ENCODE measurements around the gene CLDND2.
"Not testable (repeated sequence)": the region's sequence is repeated elsewhere in the genome, so short reads cannot be mapped to it uniquely, and the experiment has no call there.

Gene CLDND2

GRCh38 chr19:51398096-51398704 lies 29.4 kb upstream of the CLDND2 start:
- H3K9me3 ChIP-seq (ENCODE audit: control insufficient read depth, insufficient read depth, low read depth, low read length), result peaks cover 23% of the 10 kb centered on the region
- peaks cover under 1% of the 10 kb centered on the region; the same call in 1 of the 2 replicates for H3K36me3 ChIP-seq (ENCODE audit: control insufficient read depth, insufficient read depth, low read length)

GRCh38 chr19:51397453-51397852 lies 28.6 kb upstream of the CLDND2 start:
- not testable (repeated sequence) for H3K4me3 ChIP-seq (ENCODE audit: low read depth, low read length); H3K36me3 ChIP-seq (ENCODE audit: control insufficient read depth, insufficient read depth, low read length); H3K27me3 ChIP-seq (ENCODE audit: control insufficient read depth, insufficient read depth, low read length); H3K27ac ChIP-seq (ENCODE audit: low read depth, low read length); H3K9ac ChIP-seq (ENCODE audit: low read length)
- Histone ChIP-seq H3K9me3 (ENCODE audit: control insufficient read depth, insufficient read depth, low read depth, low read length) (peaks cover 16% of the 10 kb centered on the region), H3K4me1 (ENCODE audit: control insufficient read depth, insufficient read depth, low read length) (peaks cover 11% of the 10 kb centered on the region; the same call in 1 of the 2 replicates)

More at GRCh38 chr19:51398096-51398704, 29.4 kb upstream of the CLDND2 start:
- Histone ChIP-seq H3K27ac (ENCODE audit: low read depth, low read length) (no peak overlapping the region), H3K9ac (ENCODE audit: low read length) (no peak overlapping the region), H3K4me1 (ENCODE audit: control insufficient read depth, insufficient read depth, low read length) (peaks cover 11% of the 10 kb centered on the region; the same call in 1 of the 2 replicates), H3K27me3 (ENCODE audit: control insufficient read depth, insufficient read depth, low read length) (no peaks in the 10 kb centered on the region), H3K4me3 (ENCODE audit: low read depth, low read length) (no peak overlapping the region)

GRCh38 chr19:51396175-51396574 lies 27.4 kb upstream of the CLDND2 start:
- peaks cover 3% of the 10 kb centered on the region; the same call in 1 of the 2 replicates for H3K9me3 ChIP-seq (ENCODE audit: control insufficient read depth, insufficient read depth, low read depth, low read length)
- no peak overlapping the region for H3K27ac ChIP-seq (ENCODE audit: low read depth, low read length)
- no peak overlapping the region for H3K4me3 ChIP-seq (ENCODE audit: low read depth, low read length)
- H3K36me3 ChIP-seq (ENCODE audit: control insufficient read depth, insufficient read depth, low read length), result no peaks in the 10 kb centered on the region
- H3K9ac ChIP-seq (ENCODE audit: low read length), result no peak overlapping the region
- no peaks in the 10 kb centered on the region for H3K27me3 ChIP-seq (ENCODE audit: control insufficient read depth, insufficient read depth, low read length)
- H3K4me1 ChIP-seq (ENCODE audit: control insufficient read depth, insufficient read depth, low read length), result peaks cover 11% of the 10 kb centered on the region; the same call in 1 of the 2 replicates

- Histone ChIP-seq H3K9ac (ENCODE audit: low read length) (peak overlapping the region; percentile 71), H3K27ac (ENCODE audit: low read depth, low read length) (peak overlapping the region; percentile 80), H3K9me3 (ENCODE audit: control insufficient read depth, insufficient read depth, low read depth, low read length) (no peaks in the 10 kb centered on the region), H3K4me1 (ENCODE audit: control insufficient read depth, insufficient read depth, low read length) (peaks cover 20% of the 10 kb centered on the region; the same call in 1 of the 2 replicates), H3K27me3 (ENCODE audit: control insufficient read depth, insufficient read depth, low read length) (no peaks in the 10 kb centered on the region), H3K4me3 (ENCODE audit: low read depth, low read length) (peak overlapping the region; percentile 61), H3K36me3 (ENCODE audit: control insufficient read depth, insufficient read depth, low read length) (no peaks in the 10 kb centered on the region)
These were observed 25.4 kb upstream of the CLDND2 start for GRCh38 chr19:51394050-51394836.

GRCh38 chr19:51392701-51393100 lies 23.9 kb upstream of the CLDND2 start:
- peaks cover 20% of the 10 kb centered on the region; the same call in 1 of the 2 replicates for H3K4me1 ChIP-seq (ENCODE audit: control insufficient read depth, insufficient read depth, low read length)
- H3K27ac ChIP-seq (ENCODE audit: low read depth, low read length), result no peak overlapping the region
- H3K27me3 ChIP-seq (ENCODE audit: control insufficient read depth, insufficient read depth, low read length), result no peaks in the 10 kb centered on the region
- no peak overlapping the region for H3K4me3 ChIP-seq (ENCODE audit: low read depth, low read length)
- H3K36me3 ChIP-seq (ENCODE audit: control insufficient read depth, insufficient read depth, low read length), result no peaks in the 10 kb centered on the region
- H3K9me3 ChIP-seq (ENCODE audit: control insufficient read depth, insufficient read depth, low read depth, low read length), result no peaks in the 10 kb centered on the region
- H3K9ac ChIP-seq (ENCODE audit: low read length), result no peak overlapping the region

GRCh38 chr19:51391073-51391611 lies 22.3 kb upstream of the CLDND2 start:
- no peaks in the 10 kb centered on the region for H3K9me3 ChIP-seq (ENCODE audit: control insufficient read depth, insufficient read depth, low read depth, low read length)
- no peak overlapping the region for H3K27ac ChIP-seq (ENCODE audit: low read depth, low read length)
- H3K36me3 ChIP-seq (ENCODE audit: control insufficient read depth, insufficient read depth, low read length), result no peaks in the 10 kb centered on the region
- H3K4me3 ChIP-seq (ENCODE audit: low read depth, low read length), result peak overlapping the region; percentile 45
- H3K4me1 ChIP-seq (ENCODE audit: control insufficient read depth, insufficient read depth, low read length), result peaks cover 20% of the 10 kb centered on the region; the same call in 1 of the 2 replicates
- no peaks in the 10 kb centered on the region for H3K27me3 ChIP-seq (ENCODE audit: control insufficient read depth, insufficient read depth, low read length)
- no peak overlapping the region for H3K9ac ChIP-seq (ENCODE audit: low read length)

GRCh38 chr19:51389143-51389542 lies 20.3 kb upstream of the CLDND2 start:
- peaks cover 13% of the 10 kb centered on the region; the same call in 1 of the 2 replicates for H3K4me1 ChIP-seq (ENCODE audit: control insufficient read depth, insufficient read depth, low read length)
- H3K9me3 ChIP-seq (ENCODE audit: control insufficient read depth, insufficient read depth, low read depth, low read length), result no peaks in the 10 kb centered on the region
- H3K27me3 ChIP-seq (ENCODE audit: control insufficient read depth, insufficient read depth, low read length), result no peaks in the 10 kb centered on the region
- no peak overlapping the region for H3K9ac ChIP-seq (ENCODE audit: low read length)
- H3K36me3 ChIP-seq (ENCODE audit: control insufficient read depth, insufficient read depth, low read length), result no peaks in the 10 kb centered on the region
- H3K4me3 ChIP-seq (ENCODE audit: low read depth, low read length), result no peak overlapping the region
- no peak overlapping the region for H3K27ac ChIP-seq (ENCODE audit: low read depth, low read length)

GRCh38 chr19:51387924-51388389 lies 19.2 kb upstream of the CLDND2 start, which contains the start of gene LIM2:
Gene LIM2 (minus strand): TSS chr19:51387974. CDS start chr19:51387443, 531 bp downstream.
- no peaks in the 10 kb centered on the region for H3K27me3 ChIP-seq (ENCODE audit: control insufficient read depth, insufficient read depth, low read length)
- no peaks in the 10 kb centered on the region for H3K9me3 ChIP-seq (ENCODE audit: control insufficient read depth, insufficient read depth, low read depth, low read length)
- peaks cover 9% of the 10 kb centered on the region; the same call in 1 of the 2 replicates for H3K4me1 ChIP-seq (ENCODE audit: control insufficient read depth, insufficient read depth, low read length)
- no peak within 1 kb of the TSS for H3K4me3 ChIP-seq (ENCODE audit: low read depth, low read length)
- H3K36me3 ChIP-seq (ENCODE audit: control insufficient read depth, insufficient read depth, low read length), result no peaks in the 10 kb centered on the region
- H3K9ac ChIP-seq (ENCODE audit: low read length), result no peak within 1 kb of the TSS
- H3K27ac ChIP-seq (ENCODE audit: low read depth, low read length), result no peak within 1 kb of the TSS

- Histone ChIP-seq H3K9ac (ENCODE audit: low read length) (no peak overlapping the region), H3K27me3 (ENCODE audit: control insufficient read depth, insufficient read depth, low read length) (no peaks in the 10 kb centered on the region), H3K4me3 (ENCODE audit: low read depth, low read length) (no peak overlapping the region), H3K36me3 (ENCODE audit: control insufficient read depth, insufficient read depth, low read length) (no peaks in the 10 kb centered on the region), H3K9me3 (ENCODE audit: control insufficient read depth, insufficient read depth, low read depth, low read length) (0 out of 2 replicates have a peak, but pooled peaks cover 2% of the 10 kb centered on the region), H3K4me1 (ENCODE audit: control insufficient read depth, insufficient read depth, low read length) (peaks cover 9% of the 10 kb centered on the region; the same call in 1 of the 2 replicates), H3K27ac (ENCODE audit: low read depth, low read length) (no peak overlapping the region)
These were observed 18.2 kb upstream of the CLDND2 start for GRCh38 chr19:51386882-51387520.

GRCh38 chr19:51382004-51382403 lies 13.2 kb upstream of the CLDND2 start:
- Histone ChIP-seq H3K9me3 (ENCODE audit: control insufficient read depth, insufficient read depth, low read depth, low read length) (peaks cover 11% of the 10 kb centered on the region), H3K36me3 (ENCODE audit: control insufficient read depth, insufficient read depth, low read length) (no peaks in the 10 kb centered on the region)

More at GRCh38 chr19:51382004-51382403, 13.2 kb upstream of the CLDND2 start:
- H3K27me3 ChIP-seq (ENCODE audit: control insufficient read depth, insufficient read depth, low read length), result no peaks in the 10 kb centered on the region
- no peak overlapping the region for H3K4me3 ChIP-seq (ENCODE audit: low read depth, low read length)
- H3K9ac ChIP-seq (ENCODE audit: low read length), result no peak overlapping the region
- no peaks in the 10 kb centered on the region for H3K4me1 ChIP-seq (ENCODE audit: control insufficient read depth, insufficient read depth, low read length)
- H3K27ac ChIP-seq (ENCODE audit: low read depth, low read length), result no peak overlapping the region
